ENCODE data around the gene LRRC1.

DNA sequence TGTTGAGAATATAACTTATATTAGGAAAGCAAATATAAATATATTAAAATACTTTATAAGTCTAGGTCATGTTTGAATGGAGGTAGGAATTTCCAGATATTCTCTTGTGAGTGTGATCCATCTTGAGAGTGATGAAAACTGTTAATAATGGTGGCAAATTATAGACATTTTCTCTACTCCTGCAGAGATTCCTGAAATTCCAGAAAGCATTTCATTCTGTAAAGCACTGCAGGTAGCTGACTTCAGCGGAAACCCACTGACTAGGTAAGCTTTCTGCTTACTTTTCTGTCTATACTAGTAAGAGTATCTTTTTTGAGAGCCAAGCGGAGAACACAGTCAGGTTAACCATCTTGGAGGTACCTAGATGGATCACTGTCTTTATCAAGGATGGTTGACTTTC lies 84.0 kb downstream of the LRRC1 start:
- no peak for TF ChIP-seq POLR2A (IDR thresholded peaks at IDR 0.05)
- TF ChIP-seq, protein P1, sequence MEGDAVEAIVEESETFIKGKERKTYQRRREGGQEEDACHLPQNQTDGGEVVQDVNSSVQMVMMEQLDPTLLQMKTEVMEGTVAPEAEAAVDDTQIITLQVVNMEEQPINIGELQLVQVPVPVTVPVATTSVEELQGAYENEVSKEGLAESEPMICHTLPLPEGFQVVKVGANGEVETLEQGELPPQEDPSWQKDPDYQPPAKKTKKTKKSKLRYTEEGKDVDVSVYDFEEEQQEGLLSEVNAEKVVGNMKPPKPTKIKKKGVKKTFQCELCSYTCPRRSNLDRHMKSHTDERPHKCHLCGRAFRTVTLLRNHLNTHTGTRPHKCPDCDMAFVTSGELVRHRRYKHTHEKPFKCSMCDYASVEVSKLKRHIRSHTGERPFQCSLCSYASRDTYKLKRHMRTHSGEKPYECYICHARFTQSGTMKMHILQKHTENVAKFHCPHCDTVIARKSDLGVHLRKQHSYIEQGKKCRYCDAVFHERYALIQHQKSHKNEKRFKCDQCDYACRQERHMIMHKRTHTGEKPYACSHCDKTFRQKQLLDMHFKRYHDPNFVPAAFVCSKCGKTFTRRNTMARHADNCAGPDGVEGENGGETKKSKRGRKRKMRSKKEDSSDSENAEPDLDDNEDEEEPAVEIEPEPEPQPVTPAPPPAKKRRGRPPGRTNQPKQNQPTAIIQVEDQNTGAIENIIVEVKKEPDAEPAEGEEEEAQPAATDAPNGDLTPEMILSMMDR (IDR thresholded peaks at IDR 0.05) = no peak
